ENCODE measurements around the gene PSMD11. TPM values are rescaled to one million over a fixed set of nuclear protein-coding genes. Genes with fewer than 3 reads are reported as not detected.
A peak's percentile ranks its signal among the peaks of the same experiment; 100 is the strongest.

Gene PSMD11
- polyA plus RNA-seq, 6 donors from 2014 or later: 107 to 128 (median 111) TPM

DNA sequence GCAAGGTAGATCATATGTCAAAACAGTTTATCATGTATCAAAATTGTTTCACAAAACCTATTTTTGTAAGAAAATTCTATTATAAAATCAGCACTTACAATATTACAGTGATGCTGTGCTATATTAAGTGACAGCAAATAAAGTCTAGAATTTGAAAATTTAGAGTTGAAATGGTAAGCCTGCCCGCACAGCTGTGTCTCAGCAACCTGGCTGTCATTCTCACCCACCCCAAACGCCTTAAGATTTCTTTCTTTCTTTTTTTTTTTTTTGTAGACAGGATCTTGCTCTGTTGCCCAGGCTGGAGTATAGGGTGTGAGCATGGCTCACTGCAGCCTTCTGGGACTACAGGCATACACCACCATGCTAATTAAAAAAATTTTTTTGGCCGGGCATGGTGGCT lies 69.3 kb downstream of the PSMD11 start:
- ATAC-seq (ENCODE audit: low read depth in 2 of 2) (no peak), DNase-seq (no peak)
- Mint-ChIP-seq H3K4me1 (peaks cover 35 to 68% (median 51%) of the 10 kb centered on the region in 3 donors), H3K27me3 (no peaks in the 10 kb centered on the region), H3K9me3 (no peaks in the 10 kb centered on the region), H3K36me3 (no peaks in the 10 kb centered on the region), H3K27ac (peak overlapping the region in 1 of 6 donors; percentile 88), H3K4me3 (no peak overlapping the region)

DNA sequence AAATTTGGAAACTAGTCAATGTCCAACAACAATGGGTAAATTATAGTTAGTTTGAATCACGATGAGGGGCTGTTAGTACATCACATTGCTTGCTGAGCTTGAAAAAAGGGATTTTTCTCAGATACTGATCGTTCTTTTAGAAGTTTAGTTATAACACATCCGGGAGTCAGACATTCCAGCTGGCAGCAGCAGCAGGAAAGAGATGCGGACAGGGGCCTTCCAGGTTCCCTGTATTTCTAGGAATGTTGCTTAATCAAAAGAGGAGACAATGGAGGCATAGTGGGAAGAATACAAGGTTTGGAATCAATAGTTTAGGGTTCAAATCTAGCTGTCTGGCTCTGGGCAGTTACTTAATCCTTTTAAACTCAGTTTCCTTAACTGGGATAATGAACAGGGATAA lies 70.3 kb downstream of the PSMD11 start:
- Mint-ChIP-seq H3K27ac (peak overlapping the region in 2 of 6 donors; percentile 30 to 47), H3K9me3 (no peaks in the 10 kb centered on the region), H3K4me3 (no peak overlapping the region), H3K4me1 (peaks cover 39 to 66% (median 55%) of the 10 kb centered on the region in 3 donors), H3K27me3 (no peaks in the 10 kb centered on the region), H3K36me3 (no peaks in the 10 kb centered on the region)
- no peak for DNase-seq
- ATAC-seq (ENCODE audit: low read depth in 2 of 2): no peak

DNA sequence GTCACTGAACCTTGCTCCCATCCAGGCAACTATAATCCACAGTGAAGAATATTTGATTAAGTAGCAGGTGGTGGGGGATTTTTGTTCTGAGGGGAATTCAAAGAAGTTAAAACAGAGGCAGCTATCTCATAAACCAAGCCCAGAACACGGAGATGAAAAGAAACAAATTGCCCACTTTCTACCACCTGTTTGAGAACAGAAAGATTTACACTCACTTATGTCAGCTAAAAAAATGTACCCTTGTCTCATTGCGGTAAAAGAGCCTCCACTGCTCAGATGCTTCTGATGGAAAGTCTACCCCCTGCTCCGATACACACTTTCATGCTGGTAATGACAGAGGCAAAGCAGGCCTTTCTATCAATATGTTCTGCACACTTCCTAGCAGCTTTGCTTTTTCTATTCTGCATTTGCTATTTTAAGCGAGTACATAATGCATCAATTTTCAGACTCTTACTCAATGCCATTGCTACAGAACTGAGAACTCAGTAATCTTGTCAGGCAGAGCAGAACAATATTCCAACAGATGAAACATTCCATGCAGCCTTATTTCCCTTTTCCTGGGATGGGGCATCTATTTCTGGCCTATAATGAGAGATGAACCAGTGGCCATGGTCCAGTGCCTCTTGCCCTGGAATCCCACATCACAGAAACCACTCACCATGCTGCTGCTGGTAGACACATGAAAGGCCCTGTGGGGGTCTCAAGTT lies 71.5 kb downstream of the PSMD11 start:
- H3K4me3 Mint-ChIP-seq: peak overlapping the region in 4 of 8 donors; percentile 0 to 47 (median 20)
- ATAC-seq (ENCODE audit: low read depth in 2 of 2) (peak; percentile 16 to 40), DNase-seq (no peak)
- no peaks in the 10 kb centered on the region for H3K9me3 Mint-ChIP-seq
- no peaks in the 10 kb centered on the region for H3K36me3 Mint-ChIP-seq
- H3K27me3 Mint-ChIP-seq: no peaks in the 10 kb centered on the region
- H3K27ac Mint-ChIP-seq: peak overlapping the region in 4 of 6 donors; percentile 12 to 80 (median 79)
- H3K4me1 Mint-ChIP-seq: peaks cover 50 to 78% (median 67%) of the 10 kb centered on the region in 3 donors

DNA sequence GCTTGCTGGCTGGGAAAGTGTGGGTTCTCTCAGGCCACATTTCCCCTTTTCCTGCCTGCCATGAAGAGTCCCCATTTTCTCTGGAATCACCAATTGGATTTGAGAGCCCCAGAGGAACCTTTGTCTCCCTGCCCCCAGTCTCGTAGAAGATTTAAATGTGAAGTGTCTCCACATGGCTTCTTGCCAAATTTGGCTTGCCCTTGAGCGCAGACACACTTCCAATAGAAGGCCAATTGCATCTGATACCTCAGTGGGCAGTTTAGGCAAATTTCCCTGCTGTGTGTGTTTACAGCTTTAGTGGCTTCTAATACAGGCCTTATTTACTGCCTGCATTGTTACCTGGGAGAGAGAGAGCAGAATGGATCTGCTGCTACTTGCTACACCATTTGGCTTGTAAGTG lies 72.1 kb downstream of the PSMD11 start:
- DNase-seq: no peak
- Mint-ChIP-seq H3K9me3 (no peaks in the 10 kb centered on the region), H3K4me1 (peaks cover 48 to 79% (median 66%) of the 10 kb centered on the region in 3 donors), H3K4me3 (peak overlapping the region in 2 of 8 donors; percentile 32 to 55), H3K27me3 (no peaks in the 10 kb centered on the region), H3K36me3 (no peaks in the 10 kb centered on the region), H3K27ac (peak overlapping the region in 3 of 6 donors; percentile 12 to 76 (median 76))
- ATAC-seq (ENCODE audit: low read depth in 2 of 2): no peak

DNA sequence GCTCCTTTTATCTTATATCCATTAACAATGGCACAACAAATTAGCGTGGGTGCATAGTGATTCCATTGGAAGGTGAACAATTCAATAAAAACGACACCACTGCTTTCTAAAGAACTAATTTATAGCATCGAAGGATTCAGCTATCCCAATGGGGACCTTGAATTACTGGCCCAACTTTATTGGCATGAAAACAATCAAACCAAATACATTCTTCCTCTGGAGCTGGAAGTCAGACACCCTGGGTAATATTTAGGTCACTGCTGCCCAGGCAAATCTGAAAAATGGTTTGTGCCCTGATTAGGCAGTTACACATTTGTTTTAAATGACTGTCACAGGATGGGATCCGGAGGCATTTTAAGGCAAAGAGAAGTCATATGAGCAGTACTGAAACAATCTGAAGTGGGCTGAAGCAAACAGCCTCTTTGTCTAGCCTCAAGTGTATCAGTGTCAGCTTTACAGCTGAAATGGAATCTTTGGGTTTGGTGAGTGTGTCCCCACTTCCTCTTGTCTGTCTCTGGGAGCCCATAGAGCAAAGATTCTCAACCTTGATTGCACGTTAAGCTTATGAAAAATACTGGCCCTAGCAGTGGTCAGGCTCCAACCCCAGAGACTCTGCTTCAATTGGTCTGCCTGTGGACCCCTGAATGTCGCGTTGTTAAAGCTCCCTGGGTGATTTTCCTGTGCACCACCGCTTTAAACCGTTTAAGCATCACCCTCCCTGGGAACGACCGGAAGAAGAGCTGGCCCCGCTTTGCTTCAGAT lies 72.8 kb downstream of the PSMD11 start:
- no peaks in the 10 kb centered on the region for H3K9me3 Mint-ChIP-seq
- no peaks in the 10 kb centered on the region for H3K36me3 Mint-ChIP-seq
- H3K27me3 Mint-ChIP-seq: no peaks in the 10 kb centered on the region
- H3K4me3 Mint-ChIP-seq: peak overlapping the region in 5 of 8 donors; percentile 12 to 70 (median 55)
- peak in 1 of 2 donors; percentile 27 for ATAC-seq (ENCODE audit: low read depth in 2 of 2)
- peak overlapping the region in 3 of 6 donors; percentile 65 to 90 (median 76) for H3K27ac Mint-ChIP-seq
- DNase-seq: no peak
- peaks cover 44 to 76% (median 63%) of the 10 kb centered on the region in 3 donors for H3K4me1 Mint-ChIP-seq

DNA sequence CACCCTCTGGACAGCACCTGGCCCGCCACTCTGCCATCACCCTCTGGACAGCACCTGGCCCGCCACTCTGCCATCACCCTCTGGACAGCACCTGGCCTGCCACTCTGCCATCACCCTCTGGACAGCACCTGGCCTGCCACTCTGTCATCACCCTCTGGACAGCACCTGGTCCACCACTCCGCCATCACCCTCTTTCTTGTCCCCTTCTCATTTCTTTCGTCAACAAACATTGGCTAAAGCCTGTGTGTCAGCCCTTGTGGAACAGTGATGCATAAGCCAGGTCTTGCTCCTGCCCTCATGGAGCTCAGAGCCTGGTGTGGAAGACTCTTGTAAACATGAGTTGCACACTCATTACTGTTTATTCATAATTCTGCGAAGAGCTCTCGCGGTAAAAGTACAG lies 73.7 kb downstream of the PSMD11 start:
- peaks cover 51 to 84% (median 72%) of the 10 kb centered on the region in 3 donors for H3K4me1 Mint-ChIP-seq
- ATAC-seq (ENCODE audit: low read depth in 2 of 2): no peak
- no peak for DNase-seq
- H3K27me3 Mint-ChIP-seq: no peaks in the 10 kb centered on the region
- H3K9me3 Mint-ChIP-seq: peaks cover 0 to 2% (median 0%) of the 10 kb centered on the region in 7 donors
- H3K36me3 Mint-ChIP-seq: no peaks in the 10 kb centered on the region
- peak overlapping the region in 3 of 6 donors; percentile 42 to 90 (median 88) for H3K27ac Mint-ChIP-seq
- H3K4me3 Mint-ChIP-seq: peak overlapping the region in 6 of 8 donors; percentile 10 to 86 (median 63)

DNA sequence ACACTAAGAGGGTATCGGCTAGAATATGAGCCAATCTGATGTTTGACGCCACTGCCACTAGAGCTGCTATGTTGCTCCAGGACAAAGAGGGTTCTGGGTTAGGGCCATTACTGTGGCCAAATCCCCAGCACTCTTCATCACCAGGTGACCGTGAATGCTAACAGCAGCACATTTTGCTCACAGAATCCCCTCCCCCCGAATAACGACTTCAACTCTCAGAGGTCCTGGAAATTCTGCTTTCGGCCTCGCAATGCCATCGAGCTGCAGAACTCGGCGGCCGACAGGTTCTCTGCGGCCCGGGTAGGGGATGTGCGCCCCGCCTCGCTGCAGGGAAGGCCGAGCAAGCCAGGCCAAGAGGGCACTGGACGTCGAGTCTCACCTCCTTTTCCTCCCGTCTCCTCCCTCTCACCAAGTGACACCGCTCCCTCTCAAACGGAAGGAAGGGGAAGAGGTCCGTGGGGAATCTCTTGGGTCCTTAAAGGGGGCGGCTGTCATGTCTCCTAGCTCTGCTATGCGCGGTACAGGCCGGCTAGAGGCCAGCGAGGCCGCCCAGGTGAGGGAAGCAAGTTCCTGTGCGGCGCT lies 74.4 kb downstream of the PSMD11 start:
- DNase-seq (no peak), ATAC-seq (ENCODE audit: low read depth in 2 of 2) (no peak)
- Mint-ChIP-seq H3K4me1 (peaks cover 56 to 87% (median 78%) of the 10 kb centered on the region in 3 donors), H3K4me3 (peak overlapping the region; percentile 55 to 87 (median 81)), H3K36me3 (no peaks in the 10 kb centered on the region), H3K9me3 (peaks cover 0 to 4% (median 0%) of the 10 kb centered on the region in 7 donors), H3K27me3 (no peaks in the 10 kb centered on the region), H3K27ac (peak overlapping the region; percentile 55 to 90 (median 87))

DNA sequence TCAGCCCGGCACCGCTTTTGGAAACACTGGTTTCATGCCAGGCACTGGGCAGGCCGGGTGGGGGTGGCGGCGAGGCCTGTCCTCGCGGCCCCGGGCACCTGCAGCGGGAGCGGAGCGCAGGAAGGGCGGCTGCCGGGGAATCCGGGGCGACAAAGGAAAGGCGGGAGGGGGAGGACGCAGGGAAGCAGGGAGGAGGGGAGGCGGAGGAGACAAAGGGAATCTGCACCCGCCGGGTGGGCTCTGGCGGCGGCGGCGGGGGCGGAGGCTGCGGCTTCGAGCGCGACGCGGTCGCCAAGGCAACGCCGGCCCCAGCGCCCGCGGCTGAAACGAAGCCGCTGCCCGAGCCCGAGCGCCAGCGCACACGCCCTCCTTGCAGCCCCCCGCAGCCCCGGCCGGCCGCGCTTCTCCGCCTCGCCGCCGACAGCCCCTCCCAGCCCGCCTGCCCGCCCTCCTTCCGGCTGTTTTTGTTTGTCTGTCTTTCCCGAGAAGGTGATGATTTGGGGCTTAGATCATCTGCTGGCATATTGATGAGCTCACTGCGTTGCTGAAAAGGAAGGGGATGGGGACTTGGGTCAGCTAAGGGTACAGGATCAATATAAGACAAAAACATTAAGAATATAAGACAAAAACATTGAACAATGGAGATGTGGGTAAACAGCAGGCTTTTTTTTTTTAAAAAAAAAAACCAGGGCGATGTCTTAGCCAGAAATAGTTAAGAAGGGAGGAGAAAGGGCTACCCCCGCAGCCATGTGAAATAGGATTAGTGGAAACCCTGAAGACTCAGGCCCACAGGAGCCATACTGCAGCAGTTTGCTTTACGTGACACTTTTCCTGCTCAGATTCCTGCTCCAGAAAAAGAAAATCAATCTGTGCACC lies 75.2 kb downstream of the PSMD11 start:
- no peaks in the 10 kb centered on the region for H3K36me3 Mint-ChIP-seq
- H3K27me3 Mint-ChIP-seq: no peaks in the 10 kb centered on the region
- DNase-seq: peak; percentile 54

DNA sequence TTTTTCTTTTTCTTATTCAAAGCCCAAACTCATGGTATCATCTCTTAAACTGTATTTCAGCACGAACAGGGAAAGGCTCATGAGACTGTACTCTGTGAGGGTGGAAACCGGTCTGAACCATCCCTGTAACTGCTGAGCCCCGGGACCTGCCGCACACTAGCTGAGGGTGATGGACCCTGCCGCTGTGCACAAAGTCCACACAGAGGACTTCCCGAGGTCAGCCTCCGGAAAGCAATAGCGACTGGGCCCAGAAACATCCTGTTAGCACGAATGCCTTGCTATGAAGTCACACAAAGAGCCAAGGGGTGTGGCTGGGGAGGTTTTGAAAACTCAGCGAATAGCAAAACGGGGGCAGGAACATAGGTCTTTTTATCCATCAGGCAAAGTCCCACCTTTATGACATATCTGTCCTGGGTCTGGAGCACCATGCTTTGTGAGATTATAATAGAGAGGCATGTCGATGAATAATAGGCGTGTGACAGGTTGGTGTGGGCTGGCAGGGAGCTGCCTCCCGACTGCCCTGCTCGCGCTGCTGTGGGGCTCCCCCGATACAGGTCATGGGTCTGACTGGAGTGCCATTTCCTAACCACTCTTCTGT lies 75.9 kb downstream of the PSMD11 start:
- Mint-ChIP-seq H3K36me3 (no peaks in the 10 kb centered on the region), H3K27me3 (no peaks in the 10 kb centered on the region), H3K9me3 (peaks cover 0 to 9% (median 3%) of the 10 kb centered on the region in 7 donors), H3K27ac (peak overlapping the region; percentile 69 to 97 (median 86)), H3K4me1 (peaks cover 60 to 93% (median 87%) of the 10 kb centered on the region in 3 donors), H3K4me3 (peak overlapping the region; percentile 71 to 91 (median 83))
- DNase-seq (peak; percentile 34), ATAC-seq (ENCODE audit: low read depth in 2 of 2) (no peak)

More for the DNA sequence above, 75.2 kb downstream of the PSMD11 start:
- Mint-ChIP-seq H3K9me3 (peaks cover 0 to 7% (median 3%) of the 10 kb centered on the region in 7 donors), H3K4me3 (peak overlapping the region; percentile 71 to 91 (median 83)), H3K27ac (peak overlapping the region; percentile 78 to 97 (median 92)), H3K4me1 (peaks cover 60 to 93% (median 84%) of the 10 kb centered on the region in 3 donors)
- ATAC-seq (ENCODE audit: low read depth in 2 of 2): peak in 1 of 2 donors; percentile 11

DNA sequence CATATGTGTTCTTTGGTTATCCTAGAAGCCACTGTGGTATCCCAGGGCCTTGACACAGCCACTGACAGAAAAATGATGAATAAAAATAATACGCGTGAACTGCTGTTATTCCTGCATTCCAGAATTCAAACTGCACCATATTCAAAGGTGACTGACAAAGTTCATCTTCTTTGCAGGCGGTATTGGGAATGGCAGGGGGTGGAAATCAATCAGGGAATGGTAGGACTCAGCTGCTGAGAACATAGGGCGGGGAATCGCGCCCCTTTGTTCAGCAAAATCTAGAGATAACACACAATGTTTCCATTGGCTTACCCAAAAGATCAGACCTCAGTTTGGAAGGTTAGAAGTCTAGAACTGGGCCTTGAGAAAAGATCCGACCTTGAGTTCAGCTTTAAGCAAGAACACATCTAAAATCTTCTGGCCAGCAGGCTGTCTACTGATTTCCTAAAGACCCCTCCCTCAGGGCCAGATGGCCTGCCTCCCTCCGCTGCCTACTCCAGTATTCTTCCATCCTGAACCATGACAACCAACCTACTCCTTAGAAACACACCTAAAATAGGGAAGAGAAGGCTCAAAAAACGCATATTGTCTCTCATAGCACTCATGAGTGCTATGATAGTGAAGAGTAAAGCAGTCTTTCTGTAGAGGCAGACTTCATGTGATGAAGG lies 76.6 kb downstream of the PSMD11 start:
- Mint-ChIP-seq H3K36me3 (no peaks in the 10 kb centered on the region), H3K9me3 (peaks cover 0 to 9% (median 3%) of the 10 kb centered on the region in 7 donors), H3K27me3 (no peaks in the 10 kb centered on the region), H3K27ac (peak overlapping the region in 5 of 6 donors; percentile 64 to 97 (median 90)), H3K4me3 (peak overlapping the region in 7 of 8 donors; percentile 26 to 88 (median 71)), H3K4me1 (peaks cover 61 to 92% (median 87%) of the 10 kb centered on the region in 3 donors)
- no peak for DNase-seq
- no peak for ATAC-seq (ENCODE audit: low read depth in 2 of 2)

DNA sequence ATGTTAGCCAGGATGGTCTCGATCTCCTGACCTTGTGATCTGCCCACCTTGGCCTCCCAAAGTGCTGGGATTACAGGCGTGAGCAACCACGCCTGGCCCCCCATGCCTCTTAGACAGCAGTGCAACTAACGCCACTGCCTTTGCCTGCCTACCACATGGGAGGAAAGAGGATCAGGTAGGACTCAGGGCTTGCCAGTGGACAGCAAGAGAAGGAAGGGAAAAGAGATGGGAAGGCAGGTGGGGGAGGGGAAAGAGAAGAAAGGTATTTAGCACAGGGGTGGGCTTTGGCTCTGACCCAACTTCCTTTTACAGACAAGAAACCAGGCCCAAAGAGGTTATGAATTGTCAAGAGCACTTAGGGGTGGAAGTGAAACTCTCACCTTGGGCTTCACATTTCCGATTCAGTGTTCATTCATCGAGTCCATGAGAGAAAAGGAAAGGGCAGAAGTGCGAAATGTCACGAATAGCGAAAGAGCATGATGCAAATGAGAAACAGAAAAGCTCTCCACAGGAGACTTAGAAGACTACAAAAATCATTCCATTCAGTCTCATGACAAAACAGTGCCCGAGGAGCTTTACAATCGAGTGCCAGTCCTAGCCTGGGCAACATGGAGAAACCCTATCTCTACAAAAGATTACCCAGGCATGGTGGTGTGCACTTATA lies 78.8 kb downstream of the PSMD11 start:
- peak; percentile 74 to 76 for ATAC-seq (ENCODE audit: low read depth in 2 of 2)
- Mint-ChIP-seq H3K4me3 (peak overlapping the region; percentile 44 to 89 (median 68)), H3K36me3 (no peaks in the 10 kb centered on the region), H3K27me3 (no peaks in the 10 kb centered on the region), H3K9me3 (peaks cover 0 to 9% (median 3%) of the 10 kb centered on the region in 7 donors), H3K4me1 (peaks cover 47 to 89% (median 80%) of the 10 kb centered on the region in 3 donors), H3K27ac (peak overlapping the region; percentile 88 to 99 (median 98))
- peak; percentile 84 for DNase-seq
